GM21825 (cell line): Measurements from ENCODE around the gene CUTA.
A peak's percentile ranks its signal among the peaks of the same experiment; 100 is the strongest.

Source experiments
- ATAC-seq: cut with Tn5 transposase; IDR thresholded peaks from one replicate; pipeline ENCODE4 v1.9.1; 2021; ENCODE audit warnings: mild to moderate bottlenecking, moderate library complexity; ENCODE audit not compliant: unreplicated experiment

CUTA gene

DNA sequence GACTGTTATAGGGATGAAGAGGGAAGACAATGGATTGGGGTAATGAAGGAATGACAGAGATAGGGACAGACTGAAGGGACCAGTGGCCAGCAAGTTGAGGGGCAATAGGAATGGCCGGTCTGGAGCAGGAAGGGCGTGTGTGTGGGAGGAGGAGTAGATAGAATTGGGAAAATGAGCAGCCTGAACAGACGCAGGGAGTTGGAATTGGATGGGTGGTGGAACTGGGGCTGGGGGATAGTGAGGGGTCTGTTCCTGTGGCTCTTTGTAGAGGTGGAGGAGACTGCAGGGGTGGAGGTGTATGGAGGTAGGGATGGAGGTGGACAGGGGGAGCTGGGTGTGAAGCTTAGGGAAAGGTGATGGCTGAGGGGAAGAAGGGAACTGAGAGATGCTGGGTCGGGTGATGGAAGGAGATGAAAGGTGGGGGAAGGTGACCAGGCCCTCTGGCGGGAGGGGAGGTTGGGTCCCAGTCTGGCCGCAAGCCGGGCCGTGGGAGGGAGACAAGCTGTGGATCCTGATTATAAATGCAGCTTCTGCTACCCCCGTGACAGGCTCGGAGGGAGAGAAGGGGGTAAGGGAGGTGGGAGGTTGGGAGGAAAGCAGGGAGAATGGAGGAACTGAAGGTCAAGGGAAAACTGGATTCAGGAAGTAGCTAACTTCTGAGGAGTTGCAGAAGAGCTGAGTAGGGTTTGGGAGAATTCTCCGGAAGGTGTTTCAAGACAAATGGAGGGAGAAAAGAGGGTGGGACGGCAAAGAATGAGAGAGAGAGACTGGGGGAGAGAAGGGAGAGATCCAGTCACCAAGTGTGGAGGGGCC lies 7.2 kb upstream of the CUTA start:
- no peak for ATAC-seq

DNA sequence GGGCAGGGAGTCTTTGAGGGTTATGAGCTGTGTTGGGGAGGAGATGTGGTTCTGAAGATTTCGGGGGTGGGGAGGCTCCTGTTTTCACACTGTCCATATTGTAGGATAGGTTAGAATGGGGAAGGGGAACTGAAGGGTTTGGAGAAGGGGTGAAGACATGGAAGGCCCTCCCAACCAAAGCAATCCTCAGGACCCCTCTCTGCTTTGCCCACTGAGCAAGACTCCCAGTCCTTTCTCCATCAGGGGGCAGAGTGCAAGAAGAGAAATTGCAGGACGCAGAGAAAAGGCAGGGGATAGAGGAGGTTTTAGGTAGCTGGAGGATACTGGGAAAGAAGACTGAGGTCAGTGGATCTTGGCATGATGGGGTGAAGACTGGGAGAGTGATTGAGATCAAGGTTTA lies 5.9 kb upstream of the CUTA start:
- no peak for ATAC-seq

DNA sequence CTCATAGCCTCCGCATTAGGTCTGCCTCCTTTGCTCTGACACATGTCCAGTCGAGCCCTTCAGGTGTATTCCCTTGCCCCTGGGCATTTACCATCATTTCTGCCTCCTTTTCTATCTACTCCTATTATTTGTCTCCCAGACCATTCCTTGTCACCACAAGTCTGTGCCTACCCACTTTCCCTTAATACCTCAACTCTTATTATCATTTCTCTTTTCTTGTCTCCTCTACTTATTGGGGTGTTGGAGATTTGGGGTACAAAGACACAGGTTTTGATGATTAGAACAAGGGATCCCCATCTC lies 3.4 kb upstream of the CUTA start:
- ATAC-seq, result no peak

DNA sequence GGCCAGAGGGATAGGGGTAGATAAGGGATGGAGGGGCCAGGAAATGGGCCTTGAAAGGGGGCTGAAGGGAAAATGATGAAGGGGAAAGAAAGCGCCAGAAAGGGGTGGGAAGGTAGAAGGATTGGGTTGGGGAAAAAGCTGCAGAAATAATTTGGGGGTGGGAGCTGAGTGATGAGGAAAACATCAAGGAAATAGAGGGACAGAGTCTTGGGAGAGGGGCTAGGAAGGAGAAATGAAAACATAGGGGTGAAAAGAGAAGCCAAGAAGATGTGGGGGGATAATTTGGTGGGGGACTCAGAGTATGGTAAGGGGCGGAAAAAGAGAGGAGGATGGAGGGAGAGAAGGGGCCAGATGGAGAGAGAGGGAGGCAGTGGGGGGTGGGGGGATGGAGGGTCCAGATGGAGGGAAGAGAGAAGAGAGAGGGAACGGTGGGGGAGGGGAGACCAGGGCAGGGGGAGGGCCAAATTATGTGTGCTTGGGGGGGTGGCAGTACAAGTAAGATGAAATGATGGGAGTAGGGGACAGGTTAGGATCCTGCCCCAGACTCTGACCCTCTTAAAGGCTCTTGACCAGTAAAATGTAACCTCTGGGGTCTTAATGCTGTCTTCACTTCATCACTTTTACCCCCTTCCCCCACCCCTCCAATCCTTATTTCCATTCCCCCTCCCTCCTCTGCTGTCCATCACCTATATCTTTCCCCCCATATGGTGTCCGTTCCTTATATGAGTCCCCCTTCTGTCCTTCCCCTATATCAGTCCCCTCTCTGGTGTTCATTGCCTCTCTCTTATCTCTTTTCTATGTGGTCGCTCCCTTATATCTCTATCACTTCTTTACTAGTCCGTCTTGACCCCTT lies 2.8 kb upstream of the CUTA start:
- ATAC-seq, result no peak

DNA sequence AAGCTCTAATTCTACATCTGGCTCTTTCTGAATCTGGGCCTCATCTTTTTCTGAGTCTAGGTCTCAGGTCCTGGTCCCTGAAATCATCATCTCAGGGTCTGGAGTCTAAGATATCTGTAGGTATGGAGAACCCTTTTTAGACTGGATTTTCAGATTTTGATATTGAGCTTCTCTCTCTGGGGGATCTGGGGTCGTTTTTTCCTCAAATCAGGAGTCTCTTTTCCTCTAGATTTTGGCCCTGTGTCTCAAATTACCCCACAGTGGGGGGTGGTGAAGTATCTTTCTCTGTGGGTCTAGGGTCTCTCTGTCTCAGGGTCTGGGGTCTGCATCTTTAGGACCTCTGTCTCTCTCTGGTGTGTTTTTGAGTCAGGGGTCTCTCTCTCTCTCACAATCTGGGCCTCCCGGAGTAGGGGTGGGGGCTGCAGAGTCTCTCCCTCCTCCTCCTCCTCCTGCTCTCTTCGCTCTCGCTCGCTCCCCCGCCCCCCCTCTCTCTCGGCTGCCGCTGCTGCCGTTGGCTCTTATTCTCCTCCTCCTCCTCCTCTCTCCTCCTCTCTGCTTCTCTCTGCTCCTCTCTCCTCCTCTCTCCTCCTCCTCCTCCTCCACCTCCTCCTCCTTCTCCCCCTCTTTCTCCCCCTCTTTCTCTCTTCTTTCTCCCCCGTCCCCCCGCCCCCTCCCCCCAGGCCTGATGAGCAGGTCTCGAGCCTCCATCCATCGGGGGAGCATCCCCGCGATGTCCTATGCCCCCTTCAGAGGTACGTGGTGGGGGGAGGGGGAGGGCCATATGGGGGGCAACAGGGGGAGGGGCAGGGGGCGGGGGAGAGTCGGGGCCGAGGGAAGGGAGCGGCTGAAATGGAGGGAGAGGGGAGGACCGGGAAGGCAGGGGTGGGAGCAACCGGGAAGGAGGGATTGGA lies 1.9 kb upstream of the CUTA start, which contains the start of gene SYNGAP1:
Gene SYNGAP1, plus strand, starts transcription at position 486 of the 911 bp plus-strand sequence. Its CDS starts 200 bp downstream, at position 686.
- ATAC-seq, result no peak

DNA sequence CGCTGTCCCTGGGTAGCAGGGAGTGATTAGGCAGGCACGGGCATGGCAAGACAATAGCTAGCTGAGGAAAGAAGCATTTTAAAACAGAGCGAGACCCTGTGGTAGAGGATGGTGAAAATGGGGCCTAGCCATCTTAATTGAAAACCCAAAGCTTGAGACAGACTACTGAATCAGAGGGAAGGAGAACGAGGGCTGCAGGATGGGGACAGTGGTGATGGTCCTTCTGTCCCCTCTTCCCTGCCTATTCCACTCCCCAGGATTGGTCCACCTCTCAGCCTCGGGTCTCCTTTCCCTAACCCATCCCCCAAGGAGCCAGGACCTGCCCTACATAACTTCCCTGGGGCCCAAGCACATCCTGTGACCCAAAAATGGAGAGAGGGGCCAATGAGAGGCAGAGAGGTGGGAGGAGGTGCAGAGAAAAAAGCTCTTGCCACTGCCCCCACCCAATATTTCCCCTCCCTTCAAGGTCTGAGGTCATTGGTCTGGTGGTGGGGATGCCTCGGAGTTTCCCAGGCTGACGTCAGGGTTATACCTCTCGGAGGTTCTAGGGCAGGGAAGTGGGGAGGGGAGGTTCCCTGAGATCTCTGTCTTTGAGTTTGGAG lies 884 bp upstream of the CUTA start:
- ATAC-seq, result no peak

DNA sequence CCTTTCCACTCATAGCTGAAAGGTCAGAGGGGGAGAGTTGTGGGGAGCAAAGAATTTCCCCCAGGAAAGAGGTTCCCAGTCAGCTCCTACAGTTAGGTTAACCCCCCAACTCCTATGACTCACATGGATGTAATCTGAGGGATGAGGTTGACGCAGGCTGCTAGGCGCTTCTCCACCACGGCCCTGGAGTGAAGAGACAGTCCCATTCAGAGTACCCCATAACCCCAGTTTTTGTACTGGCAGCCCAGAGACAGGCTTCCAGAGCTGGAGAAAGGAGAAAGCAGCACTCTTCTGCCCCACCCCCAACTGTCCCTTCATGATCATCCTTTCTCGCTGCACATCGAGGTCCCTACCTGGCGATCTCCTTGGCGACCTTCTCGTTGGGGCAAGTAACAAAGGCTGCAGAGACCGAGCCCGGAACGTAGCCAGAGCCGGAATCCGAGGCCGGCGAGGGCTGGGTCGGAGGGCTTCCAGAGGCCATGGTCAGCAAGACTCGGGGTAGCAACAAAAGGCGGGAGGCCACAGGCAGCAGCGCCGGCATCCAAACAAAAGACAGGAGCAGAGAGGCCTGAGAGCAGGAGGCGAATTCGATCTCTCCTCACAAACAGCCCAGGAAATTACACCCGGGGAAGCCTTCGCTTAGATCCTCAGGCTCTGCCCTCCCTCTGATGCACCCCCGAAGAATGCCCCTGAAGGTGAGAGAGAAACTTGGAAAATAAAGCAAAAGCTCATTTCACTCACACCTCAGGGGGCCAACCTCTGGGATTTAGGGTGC lies 592 bp downstream of the CUTA start:
- ATAC-seq, result no peak

DNA sequence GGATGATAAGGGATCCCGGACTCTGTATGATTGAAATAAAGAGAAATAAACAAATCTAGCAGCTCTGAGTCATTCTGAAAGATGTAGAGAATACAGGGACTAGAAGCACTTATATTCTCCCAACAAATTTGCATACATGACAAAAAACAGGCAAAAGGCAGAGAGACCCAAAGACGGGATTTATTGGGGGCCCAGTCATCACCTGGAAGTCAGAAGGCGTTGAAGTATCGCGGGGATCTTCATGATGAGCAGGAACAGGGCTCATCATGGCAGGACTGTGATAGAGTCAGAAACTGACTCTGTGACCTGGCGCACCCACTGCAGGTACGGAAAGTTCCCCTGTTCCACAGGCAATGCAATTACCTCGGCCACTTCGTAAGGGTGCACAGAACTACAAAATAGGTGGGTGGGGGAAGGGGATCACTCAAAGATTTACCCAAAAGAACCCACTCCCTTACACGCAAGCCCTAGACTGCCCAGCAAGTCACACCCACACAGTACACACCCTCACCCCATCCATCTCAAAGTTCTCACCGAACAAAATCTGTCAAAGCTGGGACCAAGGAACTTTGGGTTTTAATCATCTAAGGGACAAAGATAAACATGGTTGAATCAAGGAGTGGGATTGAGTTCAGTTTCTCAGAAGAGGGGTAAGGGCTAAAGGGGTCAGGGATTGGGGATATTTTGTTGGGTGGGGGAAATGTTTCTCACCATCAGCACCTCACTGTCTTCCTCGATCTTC lies 1.4 kb downstream of the CUTA start:
- no peak for ATAC-seq

DNA sequence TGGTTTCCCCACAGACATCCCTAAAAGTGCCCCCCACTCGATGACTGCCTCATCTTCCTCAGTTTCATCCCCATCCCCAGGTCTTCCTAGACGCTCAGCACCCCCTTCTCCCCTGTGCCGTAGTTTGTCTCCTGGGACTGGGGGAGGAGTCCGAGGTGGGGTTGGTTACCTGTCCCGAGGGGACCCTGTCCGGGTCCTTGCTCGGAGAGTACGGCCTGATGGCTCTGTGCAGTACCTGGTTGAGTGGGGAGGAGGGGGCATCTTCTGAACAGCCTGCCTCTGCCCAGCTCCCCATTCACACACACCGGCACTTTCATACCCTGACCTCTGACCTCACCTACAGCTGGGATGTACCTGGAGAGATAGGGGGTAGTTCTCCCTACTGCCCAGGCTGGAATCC lies 2.1 kb downstream of the CUTA start:
- ATAC-seq, result no peak

DNA sequence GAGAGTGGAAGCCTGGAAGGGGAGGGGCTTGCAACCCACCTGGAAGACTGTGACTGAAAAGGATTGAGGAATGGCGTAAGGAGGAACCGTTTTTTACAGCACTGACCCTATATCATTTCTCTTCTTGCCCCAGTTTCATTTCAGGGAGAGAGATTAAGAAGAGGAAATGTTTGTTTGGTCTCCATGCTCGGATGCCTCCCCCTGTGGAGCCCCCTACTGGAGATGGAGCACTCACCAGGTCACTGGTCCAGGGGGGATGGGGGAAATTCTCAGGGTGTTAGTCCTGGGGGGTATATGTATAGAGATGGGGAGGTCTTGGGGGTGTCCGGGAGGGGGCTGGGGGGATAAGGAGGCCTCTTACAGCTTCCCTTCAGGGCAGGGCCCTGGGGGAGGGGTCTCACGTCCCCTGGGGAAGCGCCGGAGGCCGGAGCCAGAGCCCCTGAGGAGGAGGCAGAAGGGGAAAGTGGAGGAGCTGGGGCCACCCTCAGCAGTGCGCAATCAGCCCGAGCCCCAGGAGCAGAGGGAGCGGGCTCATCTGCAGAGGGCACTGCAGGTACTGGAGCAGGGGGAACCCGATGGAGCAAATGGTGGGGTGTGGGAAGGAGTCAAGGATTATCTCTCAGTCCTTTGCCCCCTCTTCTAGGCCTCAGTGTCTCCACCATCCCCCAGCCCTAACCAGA lies 3.2 kb downstream of the CUTA start:
- ATAC-seq, result no peak

DNA sequence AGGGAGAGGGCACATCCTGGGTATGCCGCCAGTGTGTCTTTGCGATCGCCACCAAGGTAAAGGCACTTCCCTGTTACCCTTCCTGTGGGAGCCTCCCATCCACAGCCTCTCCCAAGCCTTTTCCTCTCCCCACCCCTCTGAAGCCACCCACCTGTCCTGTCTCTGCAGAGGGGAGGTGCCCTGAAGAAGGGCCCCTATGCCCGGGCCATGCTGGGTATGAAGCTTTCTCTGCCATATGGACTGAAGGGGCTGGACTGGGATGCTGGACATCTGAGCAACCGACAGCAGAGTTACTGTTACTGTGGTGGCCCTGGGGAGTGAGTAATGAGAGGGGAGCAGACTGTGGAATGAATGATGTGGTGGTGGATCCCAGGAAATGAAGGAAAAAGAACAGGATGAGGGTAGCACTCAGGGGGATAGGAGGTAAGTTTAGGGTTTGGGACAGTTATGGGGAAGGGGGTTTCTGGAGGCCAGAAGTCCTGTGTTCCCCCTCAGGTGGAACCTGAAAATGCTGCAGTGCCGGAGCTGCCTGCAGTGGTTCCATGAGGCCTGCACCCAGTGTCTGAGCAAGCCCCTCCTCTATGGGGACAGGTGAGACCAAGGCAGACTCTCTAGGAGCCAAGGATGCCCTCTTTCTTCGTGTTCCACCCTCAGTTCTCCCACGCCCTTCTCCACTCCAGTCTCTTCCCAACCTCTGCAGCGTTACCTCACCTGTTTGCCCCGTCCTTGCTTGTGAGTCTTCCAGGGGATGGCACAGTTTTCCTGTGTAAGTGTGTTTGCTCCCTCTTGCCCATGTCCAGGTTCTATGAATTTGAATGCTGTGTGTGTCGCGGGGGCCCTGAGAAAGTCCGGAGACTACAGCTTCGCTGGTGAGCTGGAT lies 4.4 kb downstream of the CUTA start:
- ATAC-seq, result no peak

DNA sequence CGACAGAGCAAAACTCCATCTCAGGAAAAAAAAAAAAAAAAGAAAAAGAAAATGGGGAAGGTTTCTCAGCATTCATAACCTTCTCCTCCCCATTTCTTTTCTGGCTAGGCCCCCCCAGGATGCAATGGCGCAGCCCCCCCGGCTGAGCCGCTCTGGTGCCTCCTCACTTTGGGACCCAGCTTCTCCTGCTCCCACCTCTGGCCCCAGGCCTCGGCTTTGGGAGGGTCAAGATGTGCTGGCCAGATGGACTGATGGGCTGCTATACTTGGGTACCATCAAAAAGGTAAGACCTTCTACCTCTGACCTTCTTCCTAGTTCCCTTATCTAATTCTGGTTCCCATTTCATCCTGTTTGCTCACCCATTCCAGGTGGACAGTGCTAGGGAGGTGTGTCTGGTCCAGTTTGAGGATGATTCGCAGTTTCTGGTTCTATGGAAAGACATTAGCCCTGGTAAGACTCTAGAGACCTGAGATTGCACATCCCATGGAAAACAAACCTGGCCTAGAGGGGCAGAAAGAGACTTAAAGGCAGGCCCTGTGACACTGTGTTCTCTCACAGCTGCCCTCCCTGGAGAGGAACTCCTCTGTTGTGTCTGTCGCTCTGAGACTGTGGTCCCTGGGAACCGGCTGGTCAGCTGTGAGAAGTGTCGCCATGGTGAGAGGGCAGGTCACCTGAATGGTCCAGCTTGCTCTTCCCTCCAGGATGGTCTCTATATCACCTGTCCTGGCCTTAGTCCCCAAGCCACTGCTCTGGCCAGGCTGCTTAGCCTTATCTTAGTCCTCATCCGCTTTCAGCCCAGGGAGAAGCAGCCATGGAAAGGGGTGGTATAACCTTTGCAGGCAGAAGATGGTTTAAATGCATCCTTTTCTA lies 5.5 kb downstream of the CUTA start:
- ATAC-seq, result no peak

DNA sequence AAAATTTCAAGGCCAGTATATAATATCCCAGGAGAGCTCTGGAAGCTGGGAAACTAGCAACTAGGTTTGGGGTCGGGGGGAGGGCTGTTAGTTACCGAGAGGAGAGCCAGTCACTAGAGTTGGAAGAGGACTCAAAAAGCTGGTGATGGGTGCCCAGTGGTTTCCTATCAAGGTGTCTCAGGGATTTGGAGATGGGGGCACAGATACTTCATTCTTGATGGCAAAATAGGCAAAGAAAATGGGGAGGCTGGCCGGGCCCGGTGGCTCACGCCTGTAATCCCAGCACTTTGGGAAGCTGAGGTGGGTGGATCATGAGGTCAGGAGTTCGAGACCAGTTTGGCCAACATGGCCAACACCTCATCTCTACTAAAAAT lies 6.3 kb downstream of the CUTA start:
- ATAC-seq, result no peak

DNA sequence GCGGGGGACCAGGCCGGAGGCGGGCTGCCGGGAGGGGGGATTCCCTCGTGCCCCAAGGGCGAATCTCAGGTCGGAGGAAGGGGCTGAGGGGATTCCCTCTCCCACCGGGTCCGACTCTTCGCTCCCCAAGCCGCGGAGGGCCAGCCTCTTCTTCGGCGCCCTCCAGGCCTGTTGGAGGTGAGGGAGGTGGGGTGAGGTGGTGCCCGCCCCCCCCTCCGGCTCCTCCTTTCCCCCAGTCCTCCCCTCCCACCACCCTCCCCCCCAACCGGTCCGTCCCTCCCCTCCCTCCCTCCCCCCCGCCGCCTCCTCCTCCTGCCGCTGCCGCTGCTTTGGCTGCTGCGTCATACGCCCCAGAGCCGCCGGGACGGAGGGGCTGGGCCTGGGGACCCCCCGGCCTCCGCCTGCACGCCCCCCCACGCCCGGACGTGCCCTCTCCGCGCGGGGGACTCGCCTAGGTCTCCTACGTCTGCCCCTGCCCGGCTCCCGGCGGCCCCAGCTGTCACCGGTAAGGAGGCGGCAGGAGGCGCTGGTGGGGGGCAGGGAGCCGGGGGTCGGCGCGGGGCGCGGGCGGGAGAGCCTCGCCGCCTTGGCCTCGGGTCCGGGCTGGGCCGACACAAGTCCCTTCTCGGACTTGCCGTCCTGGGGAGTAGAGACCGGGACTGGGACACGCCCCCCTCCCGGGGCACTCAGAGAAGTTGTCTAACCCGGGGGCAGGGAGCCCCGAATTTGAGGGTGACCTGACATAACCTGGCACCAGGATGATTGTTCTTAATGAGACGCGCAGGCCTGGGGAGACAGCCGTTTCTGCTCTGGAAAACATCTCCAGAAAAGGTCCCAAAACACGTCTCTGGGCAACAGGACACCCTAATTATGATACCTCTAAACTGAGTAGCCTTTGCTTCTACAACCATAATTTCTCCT lies 6.9 kb downstream of the CUTA start, which contains the start of gene PHF1:
Gene PHF1, plus strand, starts transcription at position 304 of the 921 bp plus-strand sequence. CDS start 1,250 bp downstream, outside the sequence.
- ATAC-seq, result peak; percentile 15

DNA sequence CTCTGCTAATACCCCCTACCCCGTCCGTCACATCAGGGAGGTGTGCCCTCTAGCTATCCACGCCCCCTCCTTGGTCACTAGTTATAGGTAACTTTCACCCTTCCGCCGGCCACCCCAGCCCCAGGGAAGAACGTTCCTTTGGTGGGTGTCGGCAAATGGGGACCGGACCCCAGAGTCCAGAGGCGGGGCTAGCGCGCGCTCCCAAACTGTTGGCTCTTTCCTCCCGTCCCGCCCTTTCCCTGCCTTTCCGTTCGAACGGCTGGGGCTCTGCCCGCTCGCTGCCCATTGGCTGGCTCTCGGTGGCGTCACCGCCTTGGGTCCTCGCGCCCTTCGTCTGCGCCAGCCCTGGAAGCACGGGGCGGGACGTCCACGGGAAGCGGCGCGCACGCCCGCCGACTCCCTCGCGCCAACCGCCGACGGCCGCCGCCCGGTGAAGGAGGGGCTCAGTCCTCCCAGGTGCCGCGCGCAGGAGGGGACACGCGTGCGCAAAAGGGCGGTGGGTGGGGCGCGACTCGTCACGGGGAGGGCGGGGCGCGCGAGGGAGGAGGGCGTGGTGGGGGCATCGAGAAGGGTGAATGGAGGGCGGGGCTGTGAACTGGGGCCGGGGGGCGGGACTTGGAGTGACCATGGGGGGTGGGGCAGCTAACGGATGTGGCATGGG lies 7.7 kb downstream of the CUTA start:
- ATAC-seq, result peak; percentile 66
